Muscle layer of colon (tissue), 2 donors: ENCODE results near the gene VPS72.

ENCODE experiments used
- H3K27ac ChIP-seq: one replicate; pipeline ENCODE4 v1.7.0; 2013; ENCODE audit warnings: low read depth, mild to moderate bottlenecking, low read length, moderate library complexity
- H3K27me3 ChIP-seq, 2 donors: one replicate each; pipeline ENCODE4 v1.7.0; 2013; ENCODE audit warnings: low read length in 2 of 2, mild to moderate bottlenecking in 2 of 2; ENCODE audit not compliant: insufficient read depth in 2 of 2, control insufficient read depth in 1 of 2
- H3K36me3 ChIP-seq: one replicate; pipeline ENCODE4 v1.7.0; 2013; ENCODE audit warnings: mild to moderate bottlenecking, low read length; ENCODE audit not compliant: insufficient read depth
- H3K4me1 ChIP-seq: one replicate; pipeline ENCODE4 v1.7.0; 2013; ENCODE audit warnings: mild to moderate bottlenecking, low read length; ENCODE audit not compliant: insufficient read depth
- H3K4me3 ChIP-seq, 2 donors: one replicate each; pipeline ENCODE4 v1.7.0; 2013; ENCODE audit warnings: low read length in 2 of 2, low read depth in 1 of 2, mild to moderate bottlenecking in 1 of 2, moderate library complexity in 1 of 2
- H3K9ac ChIP-seq: one replicate; pipeline ENCODE4 v1.7.0; 2013; ENCODE audit warnings: low read length
- H3K9me3 ChIP-seq: one replicate; pipeline ENCODE4 v1.7.0; 2013; ENCODE audit warnings: mild to moderate bottlenecking, low read length
- donor health status: abdominal sarcoma.
- donor health status: Adenocarcinoma of cecum.

Gene VPS72

GRCh38 chr1:151158326-151158725, 31.7 kb downstream of the VPS72 start:
- Histone ChIP-seq H3K27me3 (no peaks in the 10 kb centered on the region), H3K36me3 (peaks cover 45% of the 10 kb centered on the region), H3K9ac (no peak overlapping the region), H3K4me1 (peaks cover 9% of the 10 kb centered on the region), H3K9me3 (no peaks in the 10 kb centered on the region), H3K27ac (no peak overlapping the region), H3K4me3 (no peak overlapping the region)

GRCh38 chr1:151157067-151157531, 32.9 kb downstream of the VPS72 start:
- peaks cover 9% of the 10 kb centered on the region for H3K4me1 ChIP-seq
- no peak overlapping the region for H3K9ac ChIP-seq
- no peaks in the 10 kb centered on the region for H3K27me3 ChIP-seq
- H3K9me3 ChIP-seq = no peaks in the 10 kb centered on the region
- H3K4me3 ChIP-seq = no peak overlapping the region
- no peak overlapping the region for H3K27ac ChIP-seq
- H3K36me3 ChIP-seq = peaks cover 45% of the 10 kb centered on the region

- peak within 1 kb of the TSS; percentile 35 for H3K27ac ChIP-seq
- H3K4me3 ChIP-seq = no peak within 1 kb of the TSS
- no peaks in the 10 kb centered on the region for H3K9me3 ChIP-seq
- no peaks in the 10 kb centered on the region for H3K27me3 ChIP-seq
- peaks cover 39% of the 10 kb centered on the region for H3K36me3 ChIP-seq
- H3K4me1 ChIP-seq = peaks cover 9% of the 10 kb centered on the region
- no peak within 1 kb of the TSS for H3K9ac ChIP-seq
These were observed 33.5 kb downstream of the VPS72 start, which contains the start of gene TNFAIP8L2 for GRCh38 chr1:151156515-151156819. Gene TNFAIP8L2, plus strand, starts transcription at chr1:151156649. Its CDS starts 2,049 bp downstream, at chr1:151158698.

- peak overlapping the region; percentile 75 for H3K9ac ChIP-seq
- peaks cover 30% of the 10 kb centered on the region for H3K4me1 ChIP-seq
- H3K9me3 ChIP-seq = no peaks in the 10 kb centered on the region
- H3K36me3 ChIP-seq = no peaks in the 10 kb centered on the region
- no peaks in the 10 kb centered on the region for H3K27me3 ChIP-seq
- peak overlapping the region in 1 of 2 donors; percentile 97 for H3K4me3 ChIP-seq
- H3K27ac ChIP-seq = peak overlapping the region; percentile 80
These were observed 42.3 kb downstream of the VPS72 start for GRCh38 chr1:151147665-151148064.

GRCh38 chr1:151147132-151147503, 42.9 kb downstream of the VPS72 start:
- H3K36me3 ChIP-seq = no peaks in the 10 kb centered on the region
- H3K9me3 ChIP-seq = no peaks in the 10 kb centered on the region
- H3K27ac ChIP-seq = peak overlapping the region; percentile 80
- H3K9ac ChIP-seq = peak overlapping the region; percentile 75
- H3K27me3 ChIP-seq = no peaks in the 10 kb centered on the region
- peaks cover 30% of the 10 kb centered on the region for H3K4me1 ChIP-seq
- H3K4me3 ChIP-seq = peak overlapping the region; percentile 85 to 97

- no peaks in the 10 kb centered on the region for H3K27me3 ChIP-seq
- H3K9ac ChIP-seq = peak within 1 kb of the TSS; percentile 75
- peak within 1 kb of the TSS; percentile 85 to 97 for H3K4me3 ChIP-seq
- H3K36me3 ChIP-seq = no peaks in the 10 kb centered on the region
- no peaks in the 10 kb centered on the region for H3K9me3 ChIP-seq
- H3K4me1 ChIP-seq = peaks cover 30% of the 10 kb centered on the region
- peak within 1 kb of the TSS; percentile 90 for H3K27ac ChIP-seq
These were observed 43.4 kb downstream of the VPS72 start, which contains the start of gene SEMA6C for GRCh38 chr1:151146412-151147131. Gene SEMA6C, minus strand, starts transcription at chr1:151146631. Its CDS starts 4,010 bp downstream, at chr1:151142621.

GRCh38 chr1:151146072-151146411, 44.0 kb downstream of the VPS72 start:
- H3K27me3 ChIP-seq = no peaks in the 10 kb centered on the region
- peak overlapping the region; percentile 85 to 97 for H3K4me3 ChIP-seq
- H3K27ac ChIP-seq = peak overlapping the region; percentile 90
- H3K36me3 ChIP-seq = no peaks in the 10 kb centered on the region
- no peaks in the 10 kb centered on the region for H3K9me3 ChIP-seq
- H3K9ac ChIP-seq = peak overlapping the region; percentile 53
- peaks cover 30% of the 10 kb centered on the region for H3K4me1 ChIP-seq

GRCh38 chr1:151145304-151146071, 44.5 kb downstream of the VPS72 start:
- Histone ChIP-seq H3K9me3 (no peaks in the 10 kb centered on the region), H3K36me3 (no peaks in the 10 kb centered on the region), H3K27ac (peak overlapping the region; percentile 90), H3K9ac (peak overlapping the region; percentile 53), H3K4me1 (peaks cover 30% of the 10 kb centered on the region), H3K27me3 (no peaks in the 10 kb centered on the region), H3K4me3 (peak overlapping the region; percentile 85 to 97)

GRCh38 chr1:151144474-151145303, 45.3 kb downstream of the VPS72 start:
- Histone ChIP-seq H3K9ac (peak overlapping the region; percentile 53), H3K4me3 (peak overlapping the region in 1 of 2 donors; percentile 97), H3K27ac (no peak overlapping the region)

GRCh38 chr1:151143986-151144385, 46.0 kb downstream of the VPS72 start:
- no peaks in the 10 kb centered on the region for H3K27me3 ChIP-seq
- peaks cover 30% of the 10 kb centered on the region for H3K4me1 ChIP-seq
- no peaks in the 10 kb centered on the region for H3K36me3 ChIP-seq
- H3K9me3 ChIP-seq = no peaks in the 10 kb centered on the region
- H3K27ac ChIP-seq = no peak overlapping the region
- H3K9ac ChIP-seq = no peak overlapping the region
- no peak overlapping the region for H3K4me3 ChIP-seq

More at GRCh38 chr1:151144474-151145303, 45.3 kb downstream of the VPS72 start:
- peaks cover 30% of the 10 kb centered on the region for H3K4me1 ChIP-seq
- H3K9me3 ChIP-seq = no peaks in the 10 kb centered on the region
- no peaks in the 10 kb centered on the region for H3K36me3 ChIP-seq
- H3K27me3 ChIP-seq = no peaks in the 10 kb centered on the region

- no peaks in the 10 kb centered on the region for H3K9me3 ChIP-seq
- no peak overlapping the region for H3K9ac ChIP-seq
- no peaks in the 10 kb centered on the region for H3K36me3 ChIP-seq
- H3K27me3 ChIP-seq = no peaks in the 10 kb centered on the region
- no peak overlapping the region for H3K4me3 ChIP-seq
- H3K27ac ChIP-seq = no peak overlapping the region
- peaks cover 30% of the 10 kb centered on the region for H3K4me1 ChIP-seq
These were observed 47.0 kb downstream of the VPS72 start for GRCh38 chr1:151143057-151143435.
